SK-N-SH treated with all-trans-retinoic acid at 6 μM for 48 hours (cell line): Measurements from ENCODE around the gene CHL1.

Source experiments
- ATAC-seq: fragments of 200-7000 bp; cut with Tn5 transposase; 3 replicates; pipeline ENCODE4 v1.9.1; 2020; ENCODE audit warnings: mild to moderate bottlenecking, moderate library complexity
- ARNTL ChIP-seq: fragments of 450-650 bp; formaldehyde crosslinking; IDR thresholded peaks from 2 replicates; pipeline ENCODE4 v1.5.0; 2020; ENCODE audit warnings: low read depth, mild to moderate bottlenecking, moderate library complexity, borderline replicate concordance
- BACH2 ChIP-seq: fragments of 250-450 bp; sonication (Bioruptor Pico); IDR thresholded peaks from 2 replicates; pipeline ENCODE4 v1.9.0; 2021; ENCODE audit warnings: mild to moderate bottlenecking, borderline replicate concordance
- CREB5 ChIP-seq: fragments of 250-450 bp; sonication (Bioruptor Pico); IDR thresholded peaks from 2 replicates; pipeline ENCODE4 v1.5.1; 2020; ENCODE audit warnings: low read depth, mild to moderate bottlenecking, moderate library complexity
- CSDC2 ChIP-seq: fragments of 250-450 bp; sonication (Bioruptor Pico); IDR thresholded peaks from 2 replicates; pipeline ENCODE4 v1.5.0; 2020; ENCODE audit warnings: mild to moderate bottlenecking, moderate library complexity
- CSRNP3 ChIP-seq: fragments of 250-450 bp; sonication (Bioruptor Pico); IDR thresholded peaks from 2 replicates; pipeline ENCODE4 v1.5.1; 2021; ENCODE audit warnings: mild to moderate bottlenecking, moderate library complexity
- ESRRG ChIP-seq: fragments of 250-450 bp; sonication (Bioruptor Pico); IDR thresholded peaks from 2 replicates; pipeline ENCODE4 v1.6.1; 2021; ENCODE audit warnings: mild to moderate bottlenecking
- GLIS3 ChIP-seq: fragments of 250-450 bp; sonication (Bioruptor Pico); IDR thresholded peaks from 2 replicates; pipeline ENCODE4 v1.5.0; 2020; ENCODE audit warnings: mild to moderate bottlenecking, moderate library complexity
- ISL1 ChIP-seq: fragments of 250-450 bp; sonication (Bioruptor Pico); IDR thresholded peaks from 2 replicates; pipeline ENCODE4 v2.1.2; 2022; ENCODE audit warnings: mild to moderate bottlenecking, moderate library complexity
- OSR1 ChIP-seq: fragments of 250-450 bp; sonication (Bioruptor Pico); IDR thresholded peaks from 2 replicates; pipeline ENCODE4 v1.8.0; 2022; ENCODE audit warnings: moderate library complexity, mild to moderate bottlenecking, inconsistent platforms
- PATZ1 ChIP-seq: fragments of 250-450 bp; sonication (Bioruptor Pico); IDR thresholded peaks from 2 replicates; pipeline ENCODE4 v1.8.0; 2020; ENCODE audit warnings: mild to moderate bottlenecking, moderate library complexity, borderline replicate concordance
- POU6F1 ChIP-seq: fragments of 250-450 bp; sonication (Bioruptor Pico); IDR thresholded peaks from 2 replicates; pipeline ENCODE4 v1.8.0; 2021; ENCODE audit warnings: low read depth, mild to moderate bottlenecking, moderate library complexity, borderline replicate concordance
- PPARA ChIP-seq: fragments of 250-450 bp; sonication (Bioruptor Pico); IDR thresholded peaks from 2 replicates; pipeline ENCODE4 v1.5.0; 2020; ENCODE audit warnings: mild to moderate bottlenecking, borderline replicate concordance
- RARB ChIP-seq: fragments of 250-450 bp; sonication (Bioruptor Pico); IDR thresholded peaks from 2 replicates; pipeline ENCODE4 v1.8.0; 2021; ENCODE audit warnings: mild to moderate bottlenecking, moderate library complexity
- SNAI2 ChIP-seq: fragments of 250-450 bp; sonication (Bioruptor Pico); IDR thresholded peaks from 2 replicates; pipeline ENCODE4 v1.5.0; 2020; ENCODE audit warnings: mild to moderate bottlenecking, moderate library complexity
- TCF4 ChIP-seq: fragments of 250-450 bp; sonication (Bioruptor Pico); IDR thresholded peaks from 2 replicates; pipeline ENCODE4 v1.8.0; 2021; ENCODE audit warnings: mild to moderate bottlenecking, moderate library complexity, borderline replicate concordance
- TOX ChIP-seq: fragments of 250-450 bp; sonication (Bioruptor Pico); IDR thresholded peaks from 2 replicates; pipeline ENCODE4 v1.8.0; 2021; ENCODE audit warnings: mild to moderate bottlenecking, moderate library complexity, borderline replicate concordance
- TSHZ2 ChIP-seq: fragments of 250-450 bp; sonication (Bioruptor Pico); IDR thresholded peaks from 2 replicates; pipeline ENCODE4 v1.5.0; 2020; ENCODE audit warnings: mild to moderate bottlenecking, moderate library complexity
- ZC3H10 ChIP-seq: fragments of 250-450 bp; sonication (Bioruptor Pico); IDR thresholded peaks from 2 replicates; pipeline ENCODE4 v1.5.1; 2021; ENCODE audit warnings: mild to moderate bottlenecking, moderate library complexity
- ZFP3 ChIP-seq: fragments of 250-450 bp; sonication (Bioruptor Pico); IDR thresholded peaks from 2 replicates; pipeline ENCODE4 v1.5.0; 2020; ENCODE audit warnings: mild to moderate bottlenecking, moderate library complexity
- ZNF565 ChIP-seq: fragments of 450-650 bp; formaldehyde crosslinking; conservative IDR thresholded peaks from 2 replicates; pipeline ENCODE4 v1.5.0; 2020; ENCODE audit warnings: low read depth, mild to moderate bottlenecking, moderate library complexity
- ZNF70 ChIP-seq: fragments of 450-650 bp; formaldehyde crosslinking; IDR thresholded peaks from 2 replicates; pipeline ENCODE4 v1.5.0; 2020; ENCODE audit warnings: mild to moderate bottlenecking, moderate library complexity
- ZNF8 ChIP-seq: fragments of 450-650 bp; formaldehyde crosslinking; IDR thresholded peaks from 2 replicates; pipeline ENCODE4 v1.5.0; 2020; ENCODE audit warnings: mild to moderate bottlenecking, moderate library complexity

The CHL1 gene

GRCh38 chr3:279325-279724 lies 82.8 kb downstream of the CHL1 start:
- no peak for TF ChIP-seq ZNF70 (CRISPR knock-in tag)
- no peak for ATAC-seq

GRCh38 chr3:280681-281080 lies 84.1 kb downstream of the CHL1 start:
- TF ChIP-seq ZNF70 (CRISPR knock-in tag), result no peak
- no peak for TF ChIP-seq TSHZ2
- no peak for TF ChIP-seq CSRNP3 (CRISPR knock-in tag)
- TF ChIP-seq CREB5 (CRISPR knock-in tag), result no peak
- TF ChIP-seq ZFP3 (CRISPR knock-in tag), result no peak
- TF ChIP-seq ESRRG (CRISPR knock-in tag), result no peak
- no peak for TF ChIP-seq SNAI2 (CRISPR knock-in tag)
- no peak for TF ChIP-seq TOX
- TF ChIP-seq ZNF565, result no peak
- TF ChIP-seq PATZ1 (CRISPR knock-in tag), result no peak
- no peak for TF ChIP-seq ZC3H10
- TF ChIP-seq OSR1 (CRISPR knock-in tag), result no peak
- TF ChIP-seq RARB (CRISPR knock-in tag), result no peak
- no peak for TF ChIP-seq BACH2 (CRISPR knock-in tag)
- no peak for TF ChIP-seq ISL1 (CRISPR knock-in tag)
- no peak for TF ChIP-seq GLIS3
- no peak for TF ChIP-seq TCF4 (CRISPR knock-in tag)
- no peak for TF ChIP-seq POU6F1 (CRISPR knock-in tag)
- TF ChIP-seq ZNF8, result no peak
- no peak for ATAC-seq

- TF ChIP-seq TOX (no peak), SNAI2 (CRISPR knock-in tag) (no peak), ZNF8 (no peak), PPARA (CRISPR knock-in tag) (no peak), ISL1 (CRISPR knock-in tag) (no peak), ARNTL (CRISPR knock-in tag) (no peak), CSRNP3 (CRISPR knock-in tag) (no peak), ZNF565 (no peak), RARB (CRISPR knock-in tag) (no peak), CSDC2 (CRISPR knock-in tag) (no peak), ZFP3 (CRISPR knock-in tag) (no peak), ZC3H10 (no peak), ZNF70 (CRISPR knock-in tag) (no peak)
- no peak for ATAC-seq
These were observed 87.8 kb downstream of the CHL1 start for GRCh38 chr3:284322-284721.
